ENCODE results near the gene ANKFN1. TPM values are rescaled to one million over a fixed set of nuclear protein-coding genes. Genes with fewer than 3 reads are reported as not detected.

Gene ANKFN1
- total RNA-seq, 1 experiment from 2014 or later = not detected

- intact Hi-C loops (cut with micrococcal nuclease; ENCODE audit: unreplicated experiment) = no loop called here
- H3K27me3 ChIP-seq (ENCODE audit: control insufficient read depth, insufficient read depth, low read length) = peaks cover 2% of the 10 kb centered on the region; the same call in 1 of the 2 replicates
- ChIA-PET POLR2A (no interaction called here), CTCF (no interaction called here)
- TF ChIP-seq TCF7L2 (IDR thresholded peaks at IDR 0.05; ENCODE audit: low read depth, low read length) (no peak), REST (IDR thresholded peaks at IDR 0.05; ENCODE audit: insufficient read depth in 1 of 2, low read depth in 2 of 2, low read length in 1 of 2) (no peak), SIN3A (IDR thresholded peaks at IDR 0.05; ENCODE audit: borderline replicate concordance, insufficient read depth, low read depth, low read length) (no peak)
- no peaks in the 10 kb centered on the region for H3K4me1 ChIP-seq (ENCODE audit: control insufficient read depth, insufficient read depth, low read length)
- no peaks in the 10 kb centered on the region for H3K9me3 ChIP-seq (ENCODE audit: control insufficient read depth, insufficient read depth, low read depth, low read length)
- H3K36me3 ChIP-seq (ENCODE audit: control insufficient read depth, insufficient read depth, low read length) = no peaks in the 10 kb centered on the region
- in situ Hi-C loops (cut with HindIII; ENCODE audit: low pct_unique_long_range_greater_than_20kb, low sequenced_read_pairs) = no loop called here
- no peak overlapping the region for H3K4me3 ChIP-seq (ENCODE audit: low read depth in 2 of 2, low read length in 2 of 2)
- ATAC-seq (no peak), DNase-seq (ENCODE audit: low read depth, low spot score) (no peak)
- no peak overlapping the region for H3K27ac ChIP-seq (ENCODE audit: low read length)
- BruUV-seq (replicated peaks) = no TSS peak
Observed at GRCh38 chr17:56548661-56549060, 395.4 kb downstream of the ANKFN1 start.

GRCh38 chr17:56549501-56549900 is 396.2 kb downstream of the ANKFN1 start:
- ChIA-PET POLR2A (no interaction called here), CTCF (no interaction called here)
- no peak for TF ChIP-seq SIN3A (IDR thresholded peaks at IDR 0.05; ENCODE audit: borderline replicate concordance, insufficient read depth, low read depth, low read length)
- peaks cover 2% of the 10 kb centered on the region; the same call in 1 of the 2 replicates for H3K27me3 ChIP-seq (ENCODE audit: control insufficient read depth, insufficient read depth, low read length)
- no peak for DNase-seq (ENCODE audit: low read depth, low spot score)
- H3K4me1 ChIP-seq (ENCODE audit: control insufficient read depth, insufficient read depth, low read length) = no peaks in the 10 kb centered on the region
- BruUV-seq (replicated peaks) = no TSS peak
- H3K27ac ChIP-seq (ENCODE audit: low read length) = no peak overlapping the region
- H3K36me3 ChIP-seq (ENCODE audit: control insufficient read depth, insufficient read depth, low read length) = no peaks in the 10 kb centered on the region
- intact Hi-C loops (cut with micrococcal nuclease; ENCODE audit: unreplicated experiment) (no loop called here), in situ Hi-C loops (cut with HindIII; ENCODE audit: low pct_unique_long_range_greater_than_20kb, low sequenced_read_pairs) (no loop called here)
- no peak overlapping the region for H3K4me3 ChIP-seq (ENCODE audit: low read depth in 2 of 2, low read length in 2 of 2)
- ATAC-seq = no peak
- no peaks in the 10 kb centered on the region for H3K9me3 ChIP-seq (ENCODE audit: control insufficient read depth, insufficient read depth, low read depth, low read length)

- Histone ChIP-seq H3K27me3 (ENCODE audit: control insufficient read depth, insufficient read depth, low read length) (no peaks in the 10 kb centered on the region; the same call in 1 of the 2 replicates), H3K4me1 (ENCODE audit: control insufficient read depth, insufficient read depth, low read length) (no peaks in the 10 kb centered on the region), H3K9me3 (ENCODE audit: control insufficient read depth, insufficient read depth, low read depth, low read length) (no peaks in the 10 kb centered on the region), H3K27ac (ENCODE audit: low read length) (no peak overlapping the region), H3K4me3 (ENCODE audit: low read depth in 2 of 2, low read length in 2 of 2) (no peak overlapping the region), H3K36me3 (ENCODE audit: control insufficient read depth, insufficient read depth, low read length) (no peaks in the 10 kb centered on the region)
- intact Hi-C loops (cut with micrococcal nuclease; ENCODE audit: unreplicated experiment) (no loop called here), in situ Hi-C loops (cut with HindIII; ENCODE audit: low pct_unique_long_range_greater_than_20kb, low sequenced_read_pairs) (no loop called here)
- CTCF ChIA-PET = no interaction called here
- ATAC-seq (no peak), DNase-seq (ENCODE audit: low read depth, low spot score) (no peak)
- POLR2A ChIA-PET = no interaction called here
- no TSS peak for BruUV-seq (replicated peaks)
- TF ChIP-seq SIN3A (IDR thresholded peaks at IDR 0.05; ENCODE audit: borderline replicate concordance, insufficient read depth, low read depth, low read length) (no peak), CTCF (IDR thresholded peaks at IDR 0.05) (no peak), TCF7L2 (IDR thresholded peaks at IDR 0.05; ENCODE audit: low read depth, low read length) (no peak), REST (IDR thresholded peaks at IDR 0.05; ENCODE audit: insufficient read depth in 1 of 2, low read depth in 2 of 2, low read length in 1 of 2) (no peak), POLR2AphosphoS5 (IDR thresholded peaks at IDR 0.05; ENCODE audit: low read depth, low read length) (no peak)
Observed at GRCh38 chr17:56557682-56558081, 404.4 kb downstream of the ANKFN1 start.
